Erythroblast (primary cell): ENCODE results near the gene ARMC9.

Source experiments
- GATA1 ChIP-seq: IDR thresholded peaks from 2 replicates; pipeline ENCODE4 v1.6.1; 2011; ENCODE audit warnings: low read depth, mild to moderate bottlenecking, control low read depth, low read length, moderate library complexity
- POLR2A ChIP-seq: IDR thresholded peaks from 2 replicates; pipeline ENCODE4 v1.6.1; 2011; ENCODE audit warnings: mild to moderate bottlenecking, low read length

GRCh38 chr2:231185050-231185725, 13.2 kb upstream of the ARMC9 start:
- TF ChIP-seq POLR2A (no peak), GATA1 (no peak)
